Measurements from ENCODE around the gene SORBS1.

- TF ChIP-seq CTCF (IDR thresholded peaks at IDR 0.05) (no peak), POLR2A (IDR thresholded peaks at IDR 0.05) (no peak)
These were observed 157.3 kb downstream of the SORBS1 start for GRCh38 chr10:95403700-95404461.

Data from testis (tissue), 2 donors.